PFSK-1 (cell line): ENCODE results near the gene KIAA1549.

Source experiments
- FOXP2 ChIP-seq: optimal IDR thresholded peaks from 2 replicates; pipeline ENCODE3; 2011; ENCODE audit warnings: borderline replicate concordance, control low read depth, inconsistent platforms; ENCODE audit not compliant: insufficient read depth; ENCODE audit errors: extremely low read length, extremely low read depth
- POLR2AphosphoS5 ChIP-seq: IDR thresholded peaks from 2 replicates; pipeline ENCODE4 v1.6.1; 2012; ENCODE audit warnings: low read depth, mild to moderate bottlenecking, control low read depth, low read length, moderate library complexity

DNA sequence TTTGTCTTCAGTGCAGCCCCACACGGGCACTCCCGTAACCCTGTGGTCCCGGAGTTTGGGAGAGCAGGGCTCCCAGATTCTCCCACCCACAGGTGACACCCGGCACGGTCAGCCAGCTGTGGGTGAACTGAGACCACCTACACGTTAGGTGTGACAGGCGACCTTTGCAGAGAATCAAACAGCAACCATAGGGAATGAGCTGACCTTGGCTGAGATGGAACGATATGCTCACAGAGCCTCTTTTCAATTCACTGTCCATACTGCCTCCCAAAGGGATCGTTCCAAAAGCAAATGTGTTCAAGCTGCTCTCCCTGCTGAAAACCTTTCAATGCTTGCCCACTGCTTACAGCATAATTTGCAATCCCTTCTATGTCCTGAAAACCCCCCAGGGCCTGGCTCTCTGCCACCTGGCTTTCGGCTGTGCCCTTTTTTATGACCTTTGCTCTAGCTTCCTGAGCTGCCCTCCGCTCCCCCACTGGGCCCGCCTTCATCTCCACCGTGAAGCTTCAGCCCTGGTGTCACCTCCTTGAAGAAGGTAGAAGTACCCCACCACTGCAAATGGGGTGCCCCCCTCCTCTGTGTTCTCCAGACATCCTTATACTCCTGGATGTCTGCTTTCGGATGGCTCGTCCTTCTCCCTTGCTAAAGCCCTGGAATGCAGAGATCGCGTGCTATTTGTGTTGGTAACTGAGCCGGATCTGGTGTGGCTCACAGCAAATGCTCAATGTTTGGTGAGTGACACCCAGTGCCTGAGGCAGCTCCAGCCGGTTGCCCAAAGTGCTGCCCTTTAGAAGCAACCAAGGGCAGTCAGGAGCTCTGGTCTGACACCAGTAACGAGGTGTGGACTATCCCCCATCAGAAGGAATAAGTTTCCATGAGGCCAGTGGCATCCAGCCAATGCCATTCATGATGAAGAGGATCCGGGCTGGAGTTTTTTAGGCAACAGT, 90.4 kb downstream of the KIAA1549 start:
- TF ChIP-seq POLR2AphosphoS5 (no peak), FOXP2 (peak; percentile 41)
